DND-41 (cell line): Measurements from ENCODE around the gene USP48.

Source experiments
- ATAC-seq: fragments of 200-7000 bp; cut with Tn5 transposase; 3 replicates; pipeline ENCODE4 v1.9.1; 2021; ENCODE audit warnings: low read depth; ENCODE audit not compliant: insufficient read depth
- DNase-seq: peaks from one replicate; pipeline ENCODE4 v3.0.0-alpha.2; 2020
- H2AFZ ChIP-seq: 2 replicates; pipeline ENCODE4 v1.6.0; 2012; ENCODE audit warnings: low read depth, low read length
- H3K27ac ChIP-seq: 2 replicates; pipeline ENCODE4 v1.5.1; 2012; ENCODE audit warnings: low read length, inconsistent platforms
- H3K27me3 ChIP-seq: fragments of 200-600 bp; sonication (generic); 2 replicates; pipeline ENCODE4 v1.6.0; 2012; ENCODE audit warnings: low read length, mild to moderate bottlenecking, inconsistent platforms; ENCODE audit not compliant: insufficient read depth, poor library complexity
- H3K36me3 ChIP-seq: 2 replicates; pipeline ENCODE4 v1.5.1; 2012; ENCODE audit warnings: low read length, inconsistent platforms; ENCODE audit not compliant: insufficient read depth
- H3K4me1 ChIP-seq: 2 replicates; pipeline ENCODE4 v1.5.1; 2012; ENCODE audit warnings: mild to moderate bottlenecking, low read length; ENCODE audit not compliant: insufficient read depth
- H3K4me2 ChIP-seq: 2 replicates; pipeline ENCODE4 v1.6.0; 2012; ENCODE audit warnings: mild to moderate bottlenecking, moderate library complexity, low read length, inconsistent platforms; ENCODE audit not compliant: insufficient read depth
- H3K4me3 ChIP-seq, 2 experiments: fragments of 200-600 bp in 1 of 2; shearing (Covaris generic) in 1 of 2; 2 replicates each; pipeline ENCODE4 v1.5.1; 2012 to 2016; ENCODE audit warnings: inconsistent platforms in 2 of 2, low read length in 2 of 2, mild to moderate bottlenecking in 2 of 2, low read depth in 1 of 2, moderate library complexity in 1 of 2
- H3K79me2 ChIP-seq: 2 replicates; pipeline ENCODE4 v1.6.0; 2012; ENCODE audit warnings: low read length, inconsistent platforms; ENCODE audit not compliant: insufficient read depth
- H3K9ac ChIP-seq: 2 replicates; pipeline ENCODE4 v1.6.0; 2012; ENCODE audit warnings: low read depth, mild to moderate bottlenecking, inconsistent platforms, low read length, moderate library complexity
- H3K9me3 ChIP-seq: 2 replicates; pipeline ENCODE4 v1.5.1; 2012; ENCODE audit warnings: low read length, moderate library complexity, mild to moderate bottlenecking, inconsistent platforms; ENCODE audit not compliant: insufficient read depth, severe bottlenecking
- H4K20me1 ChIP-seq: 2 replicates; pipeline ENCODE4 v1.6.0; 2012; ENCODE audit warnings: low read length; ENCODE audit not compliant: insufficient read depth
- EZH2 ChIP-seq: IDR thresholded peaks from 3 replicates; pipeline ENCODE4 v1.6.1; 2012; ENCODE audit warnings: borderline replicate concordance, low read depth, mild to moderate bottlenecking, moderate library complexity, low read length, inconsistent platforms; ENCODE audit not compliant: severe bottlenecking
- TF ChIP-seq, protein P1 (sequence below): IDR thresholded peaks from 2 replicates; pipeline ENCODE4 v1.5.1; 2012; ENCODE audit warnings: borderline replicate concordance, low read length, moderate library complexity, mild to moderate bottlenecking; ENCODE audit not compliant: poor library complexity, severe bottlenecking; ENCODE audit errors: extremely low read depth

Gene USP48

DNA sequence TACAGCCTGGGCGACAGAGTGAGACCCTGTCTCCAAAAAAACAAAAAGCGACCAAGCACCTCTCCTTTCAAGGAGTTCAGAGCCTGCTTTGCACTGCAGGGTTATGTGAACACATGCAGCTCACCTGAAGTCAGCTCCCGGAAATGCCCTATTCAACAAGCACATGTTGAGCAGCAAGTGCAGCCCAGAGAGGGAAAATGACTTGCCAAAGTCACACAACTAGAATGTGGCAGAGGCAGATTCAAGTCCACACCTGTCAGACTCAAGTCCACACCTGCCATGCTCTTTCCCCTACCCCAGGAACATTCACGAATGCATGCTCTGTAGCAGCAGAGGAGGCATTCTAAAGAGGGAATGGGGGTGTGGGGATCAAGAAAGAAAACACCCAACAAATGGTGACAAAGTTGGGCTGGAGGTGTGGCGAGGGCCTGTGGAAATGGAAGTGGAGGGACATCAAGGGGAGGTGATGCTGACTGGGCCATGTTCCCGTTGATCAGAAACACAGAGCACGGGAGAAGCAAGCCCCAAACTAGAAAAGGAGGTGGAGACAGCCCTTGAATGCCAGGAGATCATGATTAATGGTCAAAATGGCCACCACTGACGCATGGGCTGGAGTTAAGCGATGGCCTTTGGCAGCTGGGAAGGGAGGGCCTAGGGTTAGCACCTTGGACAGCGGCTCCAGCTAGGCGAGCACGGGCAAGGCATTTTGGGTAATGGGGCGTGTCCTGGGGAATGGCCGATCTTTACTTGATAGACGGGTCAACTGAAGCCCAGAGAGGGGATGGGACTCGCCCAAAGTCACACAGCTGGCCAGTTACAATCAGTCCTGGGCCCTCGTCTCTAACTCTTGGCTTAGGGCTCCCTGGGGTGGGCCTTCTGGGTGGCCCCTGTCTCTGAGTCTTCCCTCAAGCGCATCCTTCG lies 135.3 kb downstream of the USP48 start:
- H3K27ac ChIP-seq = no peak overlapping the region
- H3K4me2 ChIP-seq = no peak overlapping the region
- ATAC-seq (peak; percentile 84), DNase-seq (peak; percentile 66)
- H3K9ac ChIP-seq = no peak overlapping the region
- H3K36me3 ChIP-seq = no peaks in the 10 kb centered on the region
- no peaks in the 10 kb centered on the region for H3K4me1 ChIP-seq
- H3K79me2 ChIP-seq = no peaks in the 10 kb centered on the region
- H2AFZ ChIP-seq = no peak overlapping the region
- H3K4me3 ChIP-seq = no peak overlapping the region
- H4K20me1 ChIP-seq = peaks cover 28% of the 10 kb centered on the region
- no peaks in the 10 kb centered on the region for H3K9me3 ChIP-seq
- TF ChIP-seq, protein P1, sequence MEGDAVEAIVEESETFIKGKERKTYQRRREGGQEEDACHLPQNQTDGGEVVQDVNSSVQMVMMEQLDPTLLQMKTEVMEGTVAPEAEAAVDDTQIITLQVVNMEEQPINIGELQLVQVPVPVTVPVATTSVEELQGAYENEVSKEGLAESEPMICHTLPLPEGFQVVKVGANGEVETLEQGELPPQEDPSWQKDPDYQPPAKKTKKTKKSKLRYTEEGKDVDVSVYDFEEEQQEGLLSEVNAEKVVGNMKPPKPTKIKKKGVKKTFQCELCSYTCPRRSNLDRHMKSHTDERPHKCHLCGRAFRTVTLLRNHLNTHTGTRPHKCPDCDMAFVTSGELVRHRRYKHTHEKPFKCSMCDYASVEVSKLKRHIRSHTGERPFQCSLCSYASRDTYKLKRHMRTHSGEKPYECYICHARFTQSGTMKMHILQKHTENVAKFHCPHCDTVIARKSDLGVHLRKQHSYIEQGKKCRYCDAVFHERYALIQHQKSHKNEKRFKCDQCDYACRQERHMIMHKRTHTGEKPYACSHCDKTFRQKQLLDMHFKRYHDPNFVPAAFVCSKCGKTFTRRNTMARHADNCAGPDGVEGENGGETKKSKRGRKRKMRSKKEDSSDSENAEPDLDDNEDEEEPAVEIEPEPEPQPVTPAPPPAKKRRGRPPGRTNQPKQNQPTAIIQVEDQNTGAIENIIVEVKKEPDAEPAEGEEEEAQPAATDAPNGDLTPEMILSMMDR = no peak
- no peak for TF ChIP-seq EZH2
- H3K27me3 ChIP-seq = no peaks in the 10 kb centered on the region

DNA sequence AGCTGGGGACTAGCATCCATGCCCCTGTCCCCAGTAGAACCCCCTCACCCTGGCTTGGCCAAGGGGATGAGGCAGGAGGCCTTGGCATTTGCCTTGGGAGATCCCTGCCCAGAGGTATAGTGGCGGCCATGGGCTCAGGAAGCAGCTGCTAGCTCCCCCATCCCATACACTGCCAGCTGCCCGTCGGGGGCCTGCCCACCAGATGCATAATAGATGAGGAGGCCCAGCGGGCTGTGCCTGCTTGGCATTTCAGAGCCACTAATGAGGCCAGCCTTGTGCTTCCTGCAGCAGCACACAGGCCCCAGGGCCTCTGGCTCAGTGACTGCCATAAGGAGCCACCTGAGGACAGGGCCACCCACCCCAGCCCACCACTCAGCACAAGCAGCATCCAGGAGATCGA lies 137.4 kb downstream of the USP48 start:
- Histone ChIP-seq H3K79me2 (no peaks in the 10 kb centered on the region), H3K4me2 (no peak overlapping the region), H2AFZ (no peak overlapping the region), H3K9ac (no peak overlapping the region), H3K9me3 (no peaks in the 10 kb centered on the region), H3K27ac (no peak overlapping the region), H3K4me1 (no peaks in the 10 kb centered on the region), H3K4me3 (no peak overlapping the region), H4K20me1 (peaks cover 23% of the 10 kb centered on the region; the same call in 1 of the 2 replicates), H3K36me3 (no peaks in the 10 kb centered on the region), H3K27me3 (no peaks in the 10 kb centered on the region)
- no peak for DNase-seq
- no peak for ATAC-seq
- TF ChIP-seq, protein P1 = no peak
- no peak for TF ChIP-seq EZH2

DNA sequence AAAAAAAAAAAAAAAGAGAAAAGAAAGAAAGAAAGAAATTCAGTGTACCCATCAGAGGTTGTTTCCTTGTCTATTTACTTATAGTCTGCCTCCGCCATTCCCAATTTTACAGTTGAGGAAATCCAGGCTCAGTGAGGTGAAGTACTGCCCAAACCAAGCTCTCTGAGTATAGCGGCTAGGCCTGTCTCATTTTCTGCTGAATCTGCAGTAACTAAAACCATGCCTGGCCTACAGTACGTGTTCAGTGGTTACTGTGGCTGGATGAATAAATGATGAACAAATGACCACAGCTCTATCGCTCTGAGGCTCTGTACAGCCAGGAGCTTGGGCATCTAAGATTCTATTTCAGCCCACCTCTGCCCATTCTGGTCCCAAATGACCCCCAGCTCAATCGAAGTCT lies 138.0 kb downstream of the USP48 start:
- Histone ChIP-seq H3K9ac (no peak overlapping the region), H3K27ac (no peak overlapping the region), H3K9me3 (no peaks in the 10 kb centered on the region), H3K36me3 (no peaks in the 10 kb centered on the region), H3K79me2 (no peaks in the 10 kb centered on the region), H3K4me2 (no peak overlapping the region), H2AFZ (no peak overlapping the region), H3K27me3 (no peaks in the 10 kb centered on the region), H4K20me1 (peaks cover 23% of the 10 kb centered on the region; the same call in 1 of the 2 replicates), H3K4me1 (no peaks in the 10 kb centered on the region), H3K4me3 (no peak overlapping the region)
- TF ChIP-seq, protein P1 = no peak
- TF ChIP-seq EZH2 = no peak
- ATAC-seq = no peak
- DNase-seq = no peak
